DMS53 treated with DMSO at 0.1 percent for 48 hours (cell line): ENCODE data around the gene SLC19A3.

Experiments
- DNase-seq: peaks from one replicate; lab custom pipeline; 2025; ENCODE audit not compliant: unreplicated experiment; lab: John Stamatoyannopoulos, UW

SLC19A3 gene

DNA sequence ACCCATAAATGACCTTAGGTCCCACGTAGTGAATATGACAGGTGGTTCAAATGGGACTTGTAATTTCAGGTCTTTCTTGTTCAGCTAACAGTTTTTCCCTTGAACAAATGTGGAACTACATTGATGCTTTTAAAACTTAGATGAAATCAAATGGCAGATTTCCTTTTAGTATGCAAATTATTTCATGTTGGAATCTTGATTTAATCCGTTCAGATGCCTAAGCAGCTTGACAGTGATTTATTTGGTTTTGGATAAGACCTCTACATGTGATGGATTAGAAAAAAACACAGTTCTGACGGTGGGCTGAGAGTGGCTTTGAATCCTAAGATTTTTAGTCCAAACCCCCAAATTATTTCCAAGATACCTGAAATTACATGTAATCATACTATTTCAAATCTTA, 83.6 kb downstream of the SLC19A3 start:
- DNase-seq = no peak
